Common myeloid progenitor, CD34-positive (primary cell): ENCODE measurements around the gene FRMD4A.
A peak's percentile ranks its signal among the peaks of the same experiment; 100 is the strongest.

ENCODE experiments used
- CTCF ChIA-PET: fragments of 350-600 bp; sonication (Branson Sonifier 250); formaldehyde crosslinking; loops from one replicate; lab custom pipeline; 2021; ENCODE audit warnings: antibody characterized with exemption; lab: Charles Lee
- POLR2A ChIA-PET: fragments of 350-600 bp; sonication (Branson Sonifier 250); formaldehyde crosslinking; loops from one replicate; lab custom pipeline; 2021; ENCODE audit warnings: antibody characterized with exemption; lab: Charles Lee
- DNase-seq, 3 donors: peaks; one replicate each; pipeline versions ENCODE4 v3.0.0 to v3.0.0-alpha.2; 2013
- H3K27ac ChIP-seq, 2 experiments: 1 replicate in 1 of 2; 2 replicates in 1 of 2; pipeline ENCODE4 v1.7.0; 2013; ENCODE audit warnings: inconsistent platforms in 2 of 2, low read length in 2 of 2, mild to moderate bottlenecking in 2 of 2, low read depth in 1 of 2, moderate library complexity in 1 of 2; ENCODE audit not compliant: severe bottlenecking in 2 of 2, insufficient read depth in 1 of 2, poor library complexity in 1 of 2
- H3K27me3 ChIP-seq, 5 experiments: replicated peaks in 2 of 5; 1 replicate in 3 of 5; 2 replicates in 2 of 5; pipeline versions ENCODE4 v1.6.1 to v1.7.0; 2013; ENCODE audit warnings: low read length in 4 of 5, mild to moderate bottlenecking in 2 of 5, moderate library complexity in 2 of 5, inconsistent platforms in 1 of 5; ENCODE audit not compliant: insufficient read depth in 5 of 5, control insufficient read depth in 4 of 5
- H3K36me3 ChIP-seq, 4 experiments: 1 replicate in 2 of 4; 2 replicates in 2 of 4; pipeline versions ENCODE4 v1.6.1 to v1.7.0; 2013; ENCODE audit warnings: low read length in 3 of 4, control low read depth in 1 of 4, mild to moderate bottlenecking in 1 of 4; ENCODE audit not compliant: control insufficient read depth in 4 of 4, insufficient read depth in 4 of 4
- H3K4me1 ChIP-seq, 4 experiments: 1 replicate in 3 of 4; 2 replicates in 1 of 4; pipeline versions ENCODE4 v1.6.1 to v1.7.1; 2013; ENCODE audit warnings: low read length in 3 of 4, mild to moderate bottlenecking in 3 of 4, control low read depth in 1 of 4, inconsistent platforms in 1 of 4, moderate library complexity in 1 of 4; ENCODE audit not compliant: control insufficient read depth in 4 of 4, insufficient read depth in 4 of 4; ENCODE audit errors: control extremely low read depth in 1 of 4
- H3K4me3 ChIP-seq, 7 experiments: 1 replicate in 4 of 7; 2 replicates in 3 of 7; pipeline versions ENCODE4 v1.5.1 to v1.7.0; 2013; ENCODE audit warnings: mild to moderate bottlenecking in 7 of 7, low read length in 6 of 7, moderate library complexity in 6 of 7, inconsistent platforms in 2 of 7, low read depth in 2 of 7, control low read depth in 1 of 7; ENCODE audit not compliant: insufficient read depth in 4 of 7, control insufficient read depth in 1 of 7; ENCODE audit errors: extremely low read depth in 1 of 7
- H3K9me3 ChIP-seq, 5 experiments: 1 replicate in 4 of 5; 2 replicates in 1 of 5; pipeline versions ENCODE4 v1.6.1 to v1.7.1; 2013; ENCODE audit warnings: low read length in 4 of 5, mild to moderate bottlenecking in 2 of 5, inconsistent platforms in 1 of 5, low read depth in 1 of 5, moderate library complexity in 1 of 5; ENCODE audit not compliant: control insufficient read depth in 4 of 5, insufficient read depth in 2 of 5; ENCODE audit errors: control extremely low read depth in 1 of 5
- WGBS: methylation state at CpG from one replicate; pipeline ENCODE4 v1.1.5; 2013; ENCODE audit not compliant: insufficient coverage; 5-methylcytosine and 5-hydroxymethylcytosine counted together

FRMD4A gene

GRCh38 chr10:13792006-13792405, 538.7 kb downstream of the FRMD4A start:
- ChIA-PET CTCF (no interaction called here), POLR2A (no interaction called here)
- Histone ChIP-seq H3K27me3 (peaks cover 0 to 10% (median 2%) of the 10 kb centered on the region in 5 experiments), H3K4me3 (no peak overlapping the region), H3K27ac (no peak overlapping the region), H3K4me1 (peaks cover 11 to 22% (median 14%) of the 10 kb centered on the region in 4 experiments), H3K36me3 (no peaks in the 10 kb centered on the region), H3K9me3 (no peaks in the 10 kb centered on the region)
- DNase-seq = no peak
- 94% methylated on average over 5 of the region's 5 CpGs for WGBS

GRCh38 chr10:13791483-13791882, 539.2 kb downstream of the FRMD4A start:
- ChIA-PET CTCF (no interaction called here), POLR2A (no interaction called here)
- H3K4me3 ChIP-seq = no peak overlapping the region
- H3K9me3 ChIP-seq = no peaks in the 10 kb centered on the region
- no peaks in the 10 kb centered on the region for H3K36me3 ChIP-seq
- H3K27ac ChIP-seq = no peak overlapping the region
- H3K27me3 ChIP-seq = peaks cover 0 to 10% (median 2%) of the 10 kb centered on the region in 5 experiments
- DNase-seq = no peak
- WGBS = 68% methylated on average over 4 of the region's 4 CpGs
- peaks cover 12 to 27% (median 18%) of the 10 kb centered on the region in 4 experiments for H3K4me1 ChIP-seq

- no peak overlapping the region for H3K4me3 ChIP-seq
- no peaks in the 10 kb centered on the region for H3K9me3 ChIP-seq
- H3K4me1 ChIP-seq = peaks cover 0 to 15% (median 12%) of the 10 kb centered on the region in 4 experiments
- no peak overlapping the region for H3K27ac ChIP-seq
- no peaks in the 10 kb centered on the region for H3K36me3 ChIP-seq
- DNase-seq = no peak
- CTCF ChIA-PET = no interaction called here
- peaks cover 0 to 10% (median 2%) of the 10 kb centered on the region in 5 experiments for H3K27me3 ChIP-seq
- POLR2A ChIA-PET = no interaction called here
- WGBS = 93% methylated on average over 9 of the region's 9 CpGs
These were observed 540.5 kb downstream of the FRMD4A start for GRCh38 chr10:13790196-13790595.

GRCh38 chr10:13789448-13789829, 541.3 kb downstream of the FRMD4A start:
- ChIA-PET POLR2A (no interaction called here), CTCF (interaction anchor here (0.6 kb wide), 1 partner anchor 252 kb away, joined by 3 read pairs; no protein-coding TSS in a partner anchor)
- Histone ChIP-seq H3K27ac (no peak overlapping the region), H3K9me3 (no peaks in the 10 kb centered on the region), H3K4me3 (no peak overlapping the region), H3K36me3 (no peaks in the 10 kb centered on the region), H3K27me3 (peaks cover 0 to 7% (median 2%) of the 10 kb centered on the region in 5 experiments), H3K4me1 (peaks cover 0 to 12% (median 12%) of the 10 kb centered on the region in 4 experiments)
- DNase-seq = no peak
- WGBS = 100% methylated on average over 1 of the region's 2 CpGs

- H3K4me1 ChIP-seq = peaks cover 0 to 12% (median 12%) of the 10 kb centered on the region in 4 experiments
- H3K36me3 ChIP-seq = no peaks in the 10 kb centered on the region
- H3K27me3 ChIP-seq = peaks cover 0 to 7% (median 2%) of the 10 kb centered on the region in 5 experiments
- 72% methylated on average over 4 of the region's 9 CpGs for WGBS
- no peak for DNase-seq
- no peak overlapping the region for H3K4me3 ChIP-seq
- H3K9me3 ChIP-seq = no peaks in the 10 kb centered on the region
- no peak overlapping the region for H3K27ac ChIP-seq
- ChIA-PET POLR2A (no interaction called here), CTCF (no interaction called here)
These were observed 541.8 kb downstream of the FRMD4A start for GRCh38 chr10:13788711-13789447.

- POLR2A ChIA-PET = no interaction called here
- Histone ChIP-seq H3K4me1 (peaks cover 0 to 12% (median 12%) of the 10 kb centered on the region in 4 experiments), H3K4me3 (no peak overlapping the region), H3K27ac (no peak overlapping the region), H3K9me3 (no peaks in the 10 kb centered on the region), H3K36me3 (no peaks in the 10 kb centered on the region), H3K27me3 (peaks cover 0 to 7% (median 2%) of the 10 kb centered on the region in 5 experiments)
- no peak for DNase-seq
- 78% methylated on average over 5 of the region's 5 CpGs for WGBS
- CTCF ChIA-PET = no interaction called here
These were observed 542.5 kb downstream of the FRMD4A start for GRCh38 chr10:13788320-13788600.

GRCh38 chr10:13787015-13787421, 543.7 kb downstream of the FRMD4A start:
- Histone ChIP-seq H3K27me3 (peaks cover 0 to 7% (median 2%) of the 10 kb centered on the region in 5 experiments), H3K27ac (peak overlapping the region in 1 of 2 experiments; percentile 43), H3K4me1 (peaks cover 0 to 12% (median 12%) of the 10 kb centered on the region in 4 experiments), H3K9me3 (no peaks in the 10 kb centered on the region), H3K36me3 (no peaks in the 10 kb centered on the region), H3K4me3 (peak overlapping the region in 5 of 7 experiments; percentile 3 to 46 (median 37))
- POLR2A ChIA-PET = no interaction called here
- DNase-seq = peak; percentile 75 to 86 (median 85)
- CTCF ChIA-PET = interaction anchor here (1.1 kb wide), 1 partner anchor 9 kb away, joined by 4 read pairs; no protein-coding TSS in a partner anchor
- WGBS = 3% methylated on average over 7 of the region's 11 CpGs
